GF-D8 (cell line): Measurements from ENCODE around the gene PPM1A.

Source experiments
- DNase-seq: peaks from one replicate; lab custom pipeline; 2025; lab: John Stamatoyannopoulos, UW

PPM1A gene

DNA sequence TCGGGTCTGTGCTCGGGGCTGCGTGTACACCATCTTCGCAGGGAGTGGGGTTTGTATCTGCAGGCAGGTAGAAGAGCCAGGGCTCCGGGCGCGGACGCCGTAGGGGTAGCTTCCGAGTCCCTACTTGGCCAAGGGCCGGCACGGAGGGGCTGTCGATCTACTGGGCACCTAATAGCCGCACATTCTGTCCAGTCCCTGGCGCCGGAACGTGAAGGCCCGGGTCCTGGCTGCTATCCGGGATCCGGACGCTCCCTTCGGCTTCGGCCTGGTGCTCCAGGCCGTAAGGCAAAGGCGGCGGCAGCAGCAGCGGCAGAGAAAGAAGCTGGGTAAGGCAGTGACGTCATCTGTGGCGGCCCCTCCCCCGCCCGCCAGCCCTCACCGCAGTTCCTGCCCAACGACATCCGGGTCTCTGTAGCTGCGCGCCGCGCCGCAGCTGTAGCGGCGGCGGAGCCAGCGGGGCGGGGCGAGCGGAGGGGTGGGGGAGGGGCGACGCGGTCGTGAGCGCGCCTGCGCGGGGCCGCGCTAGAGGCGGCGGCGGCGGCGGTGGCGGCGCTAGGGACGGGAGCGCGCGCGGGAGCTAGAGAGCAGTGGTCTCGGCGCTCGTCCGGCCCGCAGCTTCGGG is at the start of gene PPM1A:
PPM1A (plus strand) TSS at position 525 of the 622 bp plus-strand sequence. CDS start 33,483 bp downstream, outside the sequence.
- peak; percentile 82 for DNase-seq

DNA sequence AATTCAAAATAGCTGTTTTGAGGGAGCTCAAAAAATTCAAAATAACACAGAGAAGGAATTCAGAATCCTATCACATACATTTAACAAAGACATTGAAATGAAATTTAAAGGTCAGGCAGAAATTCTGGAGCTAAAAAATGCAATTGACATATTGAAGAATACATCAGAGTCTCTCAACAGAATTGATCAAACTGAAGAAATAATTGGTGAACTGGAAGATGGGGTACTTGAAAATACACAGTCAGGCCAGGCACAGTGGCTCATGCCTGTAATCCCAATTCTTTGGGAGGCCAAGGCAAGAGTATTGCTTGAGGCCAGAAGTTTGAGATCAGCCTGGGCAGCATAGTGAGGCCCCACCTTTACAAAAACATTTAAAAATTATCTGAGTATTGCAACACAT is 49.7 kb upstream of the PPM1A start:
- DNase-seq: no peak

DNA sequence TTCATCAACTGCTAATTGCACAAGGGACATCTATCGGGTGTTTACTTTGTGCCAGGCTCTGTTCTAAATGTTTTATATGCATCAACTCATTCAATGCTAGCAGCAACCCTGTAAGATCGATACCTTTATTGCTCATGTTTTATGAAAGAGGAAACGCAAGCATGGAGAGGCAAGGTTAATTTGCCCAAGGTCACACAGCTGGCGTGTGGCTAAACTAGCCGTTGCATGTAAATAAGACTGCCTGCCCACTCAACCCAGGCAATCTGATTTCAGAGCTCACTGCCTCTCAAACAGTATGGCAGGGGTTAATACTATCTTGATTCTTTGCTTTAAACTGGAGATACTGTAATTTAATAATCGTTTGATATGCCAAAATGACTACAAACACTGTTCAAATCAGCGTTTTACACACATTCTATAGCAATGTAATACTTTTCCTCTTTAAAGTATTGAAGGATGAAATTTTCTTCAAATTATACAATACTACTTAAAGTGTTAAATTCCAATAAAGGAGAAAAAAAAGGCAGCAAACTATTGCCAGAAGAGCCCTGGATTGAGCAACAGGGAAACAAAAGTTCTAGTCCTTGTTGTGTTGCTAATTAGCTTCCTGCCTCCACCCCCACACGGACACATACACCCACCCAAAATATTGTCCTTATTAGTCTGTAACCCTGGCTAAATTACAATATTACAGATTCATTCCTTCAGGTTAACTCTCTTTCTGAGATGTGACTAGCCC is 44.7 kb upstream of the PPM1A start:
- no peak for DNase-seq

DNA sequence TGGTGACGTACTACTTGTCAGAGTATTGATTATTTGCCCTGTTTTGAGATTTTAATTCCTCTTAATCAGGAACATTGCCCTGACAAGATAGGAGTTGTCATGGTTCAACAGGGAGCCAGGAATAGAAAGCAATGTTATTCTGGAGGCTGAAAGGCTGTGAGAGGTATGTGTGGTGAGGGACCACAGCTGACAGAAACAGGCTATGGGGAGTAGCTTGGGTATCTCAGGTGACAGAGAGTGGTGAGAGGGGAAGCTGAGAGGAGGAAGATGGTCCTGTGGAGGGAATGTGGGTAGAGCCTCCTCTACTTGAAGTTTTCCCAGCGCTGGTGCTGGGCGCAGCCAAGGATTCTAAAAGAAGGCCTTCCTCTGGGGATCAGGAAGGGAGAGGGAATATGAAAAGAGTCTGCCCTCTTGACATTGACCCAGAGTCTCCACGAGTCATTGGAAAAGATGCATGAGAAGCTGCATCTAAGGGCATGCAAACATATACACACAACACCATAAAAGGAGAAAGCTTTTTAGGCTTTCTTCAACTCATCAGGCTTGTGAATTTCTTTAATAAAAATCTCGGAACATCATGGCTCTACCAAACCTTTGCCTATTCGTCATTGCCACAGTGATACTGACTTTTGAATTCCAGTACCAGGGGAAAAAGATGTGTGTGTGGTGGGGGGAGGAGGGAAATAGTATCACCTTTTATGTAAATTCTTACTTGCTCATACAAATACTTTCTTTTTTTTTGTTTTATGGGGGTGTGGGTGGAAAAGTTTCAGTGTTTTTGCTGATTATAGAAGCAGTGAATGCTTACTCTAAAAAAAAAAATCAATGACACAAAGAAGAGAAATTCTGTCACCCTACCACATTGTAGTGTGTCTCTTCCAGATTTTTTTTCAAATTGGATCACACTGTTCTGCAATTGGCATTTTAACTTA is 43.9 kb upstream of the PPM1A start:
- DNase-seq: no peak

DNA sequence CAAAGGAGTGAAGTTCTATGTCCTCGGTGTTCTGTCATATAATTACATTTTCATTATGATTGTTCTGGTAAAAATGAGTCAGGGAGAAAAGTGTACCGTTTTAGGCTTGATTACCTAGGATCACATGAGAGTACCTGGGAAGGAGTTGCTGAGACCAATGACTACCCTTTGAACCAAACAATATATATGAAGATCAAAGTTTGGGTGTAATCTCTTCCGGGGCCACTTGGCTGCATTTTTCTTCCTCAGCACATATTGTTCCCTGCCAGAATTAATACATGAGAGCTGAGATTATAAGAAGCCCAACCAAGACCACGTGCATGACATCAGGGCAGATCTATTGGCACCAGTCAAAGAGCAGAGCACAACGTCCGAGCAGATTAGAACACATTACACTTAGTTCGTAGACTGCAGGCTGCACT is 42.8 kb upstream of the PPM1A start:
- DNase-seq: no peak

DNA sequence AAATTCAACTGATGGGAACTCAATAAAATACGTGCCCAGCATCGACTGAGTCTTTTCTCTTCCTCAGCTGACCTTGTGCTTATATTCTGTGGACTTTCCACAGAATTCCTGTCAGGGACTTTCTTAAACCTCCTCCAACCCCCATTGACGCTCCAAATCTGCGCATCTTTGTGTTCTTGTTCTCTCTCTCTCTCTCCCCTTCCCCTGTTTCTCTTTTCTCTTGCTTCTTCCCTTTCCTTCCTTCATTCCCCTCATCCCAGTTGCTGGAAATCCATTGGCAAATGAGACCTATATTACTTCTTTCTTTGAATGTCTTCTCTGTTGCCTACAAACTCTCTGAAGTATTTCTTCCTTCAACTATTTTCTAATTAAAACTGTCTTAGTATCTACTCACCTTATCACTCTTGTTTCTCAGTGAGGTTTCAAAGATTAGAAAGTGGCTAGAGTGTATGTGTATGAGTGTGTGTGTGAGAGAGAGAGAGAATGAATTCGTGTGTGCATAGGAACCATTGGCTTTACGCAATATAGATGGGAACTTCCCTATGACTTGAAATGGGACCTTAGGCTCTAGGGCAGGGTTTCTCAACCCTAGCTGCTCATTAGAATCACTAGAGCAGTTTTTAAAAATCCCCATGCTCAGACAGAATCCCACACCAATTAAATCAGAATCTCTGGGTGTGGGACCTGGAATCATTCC is 42.0 kb upstream of the PPM1A start:
- no peak for DNase-seq

DNA sequence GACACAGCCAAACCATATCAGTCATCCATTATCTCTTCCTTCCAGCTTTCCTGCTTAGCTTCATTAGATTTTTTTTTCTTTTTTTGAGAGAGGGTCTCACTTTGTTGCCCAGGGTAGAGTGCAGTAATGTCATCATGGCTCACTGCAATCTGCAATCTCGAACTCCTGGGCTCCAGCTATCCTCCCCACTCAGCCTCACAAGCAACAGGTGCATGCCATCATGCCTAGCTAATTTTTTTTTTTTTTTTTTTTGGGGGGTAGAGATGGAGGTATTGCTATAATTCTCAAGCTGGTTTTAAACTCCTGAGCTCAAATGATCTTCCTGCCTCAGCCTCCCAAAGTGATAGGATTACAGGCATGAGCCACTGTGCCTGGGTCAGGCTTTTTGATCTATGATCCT is 38.3 kb upstream of the PPM1A start:
- DNase-seq: no peak

DNA sequence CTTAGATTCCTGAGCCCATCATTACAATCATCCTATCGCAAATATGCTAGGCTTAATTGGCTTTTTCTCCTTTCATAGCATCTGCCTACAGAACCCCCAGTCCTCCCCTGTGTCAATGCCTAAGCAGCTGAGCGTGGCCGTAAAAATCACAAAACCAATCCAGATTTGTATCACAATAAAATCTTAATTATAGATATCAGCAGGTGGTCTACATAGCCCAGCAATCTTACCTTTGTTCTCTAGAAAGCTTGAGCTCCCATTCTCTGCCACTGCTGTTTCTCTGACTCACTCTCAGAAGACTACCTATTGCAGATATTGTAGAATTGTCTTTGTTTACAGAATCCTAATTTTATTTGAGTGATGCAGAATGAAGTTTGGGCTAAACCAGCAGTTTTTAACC is 37.9 kb upstream of the PPM1A start:
- no peak for DNase-seq

DNA sequence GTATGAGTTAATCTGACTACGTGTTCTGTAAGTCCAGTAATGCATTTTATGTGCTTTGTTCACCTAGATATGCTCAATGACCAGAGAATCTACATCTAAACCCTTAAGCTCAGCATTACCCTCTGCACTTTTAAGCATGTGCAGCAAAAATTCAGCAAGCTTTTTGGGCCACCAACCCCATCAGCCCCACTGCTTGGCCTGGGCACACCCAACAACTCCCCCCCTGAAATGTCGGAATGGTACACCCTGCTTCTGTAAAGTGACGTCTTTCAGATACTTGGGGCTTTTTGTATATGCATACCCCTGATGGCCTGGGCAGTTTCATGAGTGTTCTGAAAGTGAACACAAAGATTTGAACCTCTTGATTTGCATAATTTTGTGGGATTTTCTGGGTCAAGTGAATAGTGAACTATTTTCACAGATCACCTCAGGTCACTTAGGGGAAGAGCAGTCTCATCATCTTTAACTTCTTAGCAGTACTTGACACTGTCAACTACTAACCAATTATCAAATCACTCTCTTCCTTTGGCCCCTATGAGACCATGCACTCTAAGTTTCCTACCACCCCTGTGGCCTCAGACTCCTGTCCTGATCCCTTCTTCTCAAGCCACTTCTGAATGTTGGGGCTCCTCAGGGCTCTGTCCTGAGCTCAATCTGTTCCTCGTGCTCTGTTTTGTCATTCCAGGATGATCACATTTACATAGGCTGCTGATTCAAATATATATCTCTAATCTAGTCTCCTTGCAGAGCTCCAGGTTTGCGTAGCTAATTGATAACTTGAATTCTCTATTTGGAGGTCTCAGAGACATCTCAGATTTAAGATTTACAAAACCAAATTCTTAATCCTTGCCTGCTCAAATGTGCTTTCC is 36.3 kb upstream of the PPM1A start:
- DNase-seq: no peak

DNA sequence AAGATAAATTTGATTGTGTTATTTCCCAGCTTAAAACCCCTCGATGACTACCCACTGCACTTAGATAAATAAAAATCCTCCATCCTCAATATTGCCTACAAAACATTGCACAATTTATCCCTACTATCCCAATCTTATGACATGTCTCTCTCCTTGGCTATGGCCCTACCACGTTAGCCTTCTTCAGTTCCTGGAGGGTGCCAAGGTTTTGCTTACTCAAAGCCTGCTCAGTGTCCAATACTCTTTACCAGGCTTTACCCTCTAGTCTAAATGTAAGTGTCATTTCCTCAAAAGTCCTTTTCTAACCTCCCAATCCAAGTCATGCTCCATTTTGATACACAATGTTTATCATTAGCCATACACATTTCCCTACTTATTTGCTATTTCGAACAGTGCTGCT is 35.0 kb upstream of the PPM1A start:
- DNase-seq: no peak

DNA sequence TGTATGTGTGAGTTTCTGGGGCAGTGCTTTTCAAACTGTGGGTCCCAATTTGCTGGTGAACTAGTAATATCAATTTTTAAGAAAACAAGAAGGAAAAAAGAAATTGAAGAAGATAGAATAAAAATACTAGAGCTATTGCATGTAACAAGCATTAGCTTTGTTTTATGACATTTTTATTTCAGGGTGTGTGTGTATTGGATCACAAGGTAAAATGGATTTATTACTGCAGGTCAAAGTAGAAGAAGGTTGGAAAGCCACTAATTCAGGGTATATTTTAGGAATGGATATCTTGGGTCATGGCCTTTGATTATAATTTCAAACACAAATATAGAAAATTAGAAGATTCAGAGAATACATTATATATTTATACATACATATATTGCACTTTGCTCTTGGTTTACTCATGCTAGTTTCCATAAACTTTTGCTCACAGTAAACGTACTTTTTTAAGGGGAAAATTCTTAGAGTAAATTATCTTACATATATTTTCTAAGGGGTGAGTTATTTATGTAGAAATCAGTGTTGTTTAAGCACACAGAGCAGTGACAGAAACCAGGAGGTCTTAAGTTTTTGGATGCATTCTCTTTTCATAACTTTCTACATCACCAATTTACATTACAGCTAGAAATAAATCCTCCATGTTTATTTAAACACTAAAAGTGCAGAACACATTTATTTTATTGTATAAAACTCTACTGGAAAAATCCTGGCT is 34.5 kb upstream of the PPM1A start:
- DNase-seq: no peak

DNA sequence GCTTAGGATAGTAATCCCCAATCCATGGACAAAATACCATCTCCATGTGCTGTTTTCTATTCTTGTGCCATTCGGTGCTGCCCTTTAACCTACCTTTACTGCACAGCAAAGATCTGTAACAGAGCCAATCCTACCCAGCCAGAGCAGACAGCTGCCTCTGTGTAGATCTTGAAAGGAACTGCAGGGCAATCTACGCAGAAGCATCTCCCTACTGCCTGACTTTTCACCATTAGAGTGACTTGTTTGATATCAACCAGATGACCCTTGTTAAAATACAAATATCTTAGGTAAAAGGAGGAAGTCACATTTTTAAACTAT is 33.9 kb upstream of the PPM1A start:
- DNase-seq: no peak

DNA sequence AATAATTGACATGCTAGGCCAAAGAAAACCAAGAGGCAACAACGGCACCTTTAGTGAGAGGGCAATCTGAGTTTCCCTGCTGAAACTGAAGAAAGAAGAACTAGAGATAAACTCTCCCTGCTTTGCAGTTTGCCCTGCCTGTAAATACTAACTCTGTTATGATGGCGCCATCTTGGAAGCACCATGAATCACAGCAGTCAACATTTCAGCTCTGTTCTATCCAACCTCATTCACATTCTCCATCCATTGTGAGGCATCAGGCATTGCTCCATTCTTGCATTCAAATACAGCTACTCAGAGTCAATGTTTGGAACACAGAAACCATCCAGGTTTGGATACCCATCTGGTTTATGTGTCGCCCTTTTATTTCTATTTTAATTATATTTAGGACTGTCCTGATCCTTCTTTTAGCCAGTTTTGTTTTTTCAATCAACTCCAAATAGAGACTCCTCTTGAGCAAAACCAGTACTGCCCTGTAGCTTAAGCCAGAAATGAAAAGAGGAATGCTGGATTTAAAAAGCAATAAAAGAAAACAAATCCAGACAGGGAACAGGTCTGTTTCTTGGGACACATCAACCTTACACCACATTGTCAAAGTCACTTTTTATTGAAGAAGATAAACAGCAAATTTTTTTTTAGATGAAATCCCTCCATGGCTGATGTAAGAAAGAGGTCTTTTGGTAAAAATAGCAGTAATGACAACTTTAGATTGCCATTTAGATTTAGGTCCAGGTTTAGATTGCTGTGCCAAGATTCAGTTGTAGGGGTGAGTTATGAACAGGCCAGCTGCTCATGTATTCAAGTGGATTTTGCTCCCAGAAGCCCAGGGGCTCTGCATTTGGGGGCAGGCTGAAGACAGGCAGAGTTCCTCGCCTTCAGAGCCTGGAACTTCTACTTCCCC is 33.3 kb upstream of the PPM1A start:
- no peak for DNase-seq

DNA sequence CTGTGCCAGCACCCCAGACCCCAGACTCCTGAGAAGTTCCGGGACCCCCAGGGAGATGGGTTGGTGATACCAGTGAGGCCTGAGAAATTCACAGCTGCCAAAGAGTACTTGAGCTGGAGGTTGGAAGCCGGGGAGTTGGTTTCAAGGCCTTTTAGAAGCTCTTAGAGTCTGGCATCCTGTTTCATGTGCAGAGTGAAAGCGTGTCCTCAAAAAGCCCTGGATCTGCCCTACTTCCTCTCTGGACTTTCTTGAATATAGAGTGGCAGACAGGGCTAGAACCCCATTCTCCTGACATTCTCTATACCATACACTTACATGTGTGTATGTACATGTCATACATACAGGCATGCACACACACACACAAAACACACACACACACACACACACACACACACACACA is 31.3 kb upstream of the PPM1A start:
- no peak for DNase-seq

DNA sequence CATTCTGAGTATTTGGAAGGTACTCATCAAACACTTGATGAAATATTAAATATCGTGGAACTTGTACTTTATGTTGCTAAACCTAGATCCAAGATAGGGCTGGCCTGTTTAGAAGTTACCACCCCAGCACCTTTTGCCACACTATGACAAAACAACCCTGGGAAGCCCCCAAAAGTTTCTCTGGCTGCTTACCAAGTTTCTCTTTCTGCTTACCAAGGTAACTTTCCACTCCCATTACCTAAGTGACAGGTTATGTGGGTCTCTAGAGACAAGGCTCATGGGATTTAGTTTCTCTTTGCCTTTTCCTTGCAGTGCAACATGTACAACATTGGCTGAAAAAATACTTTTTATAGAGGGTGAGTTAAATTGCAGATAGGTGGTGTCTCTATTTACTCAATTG is 28.9 kb upstream of the PPM1A start:
- no peak for DNase-seq

DNA sequence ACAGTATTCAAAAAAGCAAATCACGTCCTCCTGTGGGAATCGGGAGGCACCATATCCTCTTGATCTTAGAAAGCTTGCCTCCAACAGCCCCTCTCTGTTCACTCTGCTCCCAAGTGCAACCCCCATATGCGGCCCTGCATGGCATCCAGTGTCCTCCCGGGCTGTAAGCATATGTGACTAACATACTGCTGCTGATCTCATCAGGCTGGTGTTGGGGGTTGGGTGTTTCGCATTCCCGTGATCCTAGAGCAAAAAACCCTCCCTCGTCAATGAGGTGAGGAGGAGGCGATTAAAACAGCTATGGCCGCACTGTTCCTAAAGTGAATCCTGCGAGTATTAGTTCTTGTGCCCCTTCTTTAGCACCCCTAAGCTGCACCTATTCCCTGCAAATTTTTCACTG is 28.1 kb upstream of the PPM1A start:
- no peak for DNase-seq

DNA sequence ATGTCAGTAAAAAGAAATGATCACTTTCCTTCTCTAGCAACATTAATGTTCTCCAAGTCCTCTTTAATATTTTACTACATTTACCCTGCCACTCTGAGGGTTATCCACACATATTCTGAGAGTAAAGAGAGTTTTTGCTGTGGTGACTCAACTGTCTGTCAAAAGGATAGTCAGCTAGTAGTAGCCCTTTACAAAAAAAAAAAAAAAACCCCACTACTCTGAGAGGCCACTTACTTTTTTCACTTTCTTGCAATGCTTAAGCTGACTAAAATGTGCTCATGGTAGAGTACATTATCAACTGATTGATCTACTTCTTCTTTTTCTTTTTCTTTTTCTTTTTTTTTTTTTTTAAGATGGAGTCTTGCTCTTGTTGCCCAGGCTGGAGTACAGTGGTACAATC is 27.6 kb upstream of the PPM1A start:
- no peak for DNase-seq

DNA sequence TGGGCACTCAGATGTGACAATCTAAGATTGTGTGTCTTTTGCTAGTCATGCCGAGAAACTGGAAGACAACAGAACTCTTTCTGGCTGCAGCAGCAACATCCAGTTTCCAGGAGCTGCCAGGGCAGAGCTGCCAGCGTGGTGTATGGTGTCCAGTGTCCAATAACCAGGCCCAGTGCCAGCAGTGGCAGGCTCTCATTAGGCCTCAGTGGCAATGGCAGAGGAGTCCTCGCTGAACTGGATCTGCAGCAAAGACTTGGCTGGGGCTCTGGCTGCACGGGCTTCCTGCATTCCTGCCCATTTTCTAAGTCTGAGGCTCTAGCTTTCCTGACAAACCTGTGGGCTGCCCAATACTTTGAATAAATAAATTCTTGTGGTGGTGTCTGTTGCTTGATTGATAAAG is 26.2 kb upstream of the PPM1A start:
- DNase-seq: no peak

DNA sequence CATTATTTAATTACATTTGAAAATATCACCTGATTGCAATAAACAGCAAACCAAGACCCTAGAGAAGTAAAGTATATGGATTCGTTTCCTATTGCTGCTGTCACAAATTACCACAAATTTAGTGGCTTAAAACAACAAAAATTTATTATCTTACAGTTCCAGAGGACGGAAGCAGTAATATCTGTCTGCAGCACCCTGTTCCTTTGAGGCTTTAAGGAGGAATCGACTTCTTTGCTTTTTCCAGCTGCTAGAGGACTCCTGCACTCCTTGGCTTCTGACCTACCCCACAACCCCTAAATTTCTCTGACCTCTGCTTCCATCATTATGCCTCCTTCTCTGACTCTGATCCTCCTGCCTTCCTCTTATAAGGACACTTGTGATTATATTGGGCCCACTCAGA is 23.8 kb upstream of the PPM1A start:
- no peak for DNase-seq

DNA sequence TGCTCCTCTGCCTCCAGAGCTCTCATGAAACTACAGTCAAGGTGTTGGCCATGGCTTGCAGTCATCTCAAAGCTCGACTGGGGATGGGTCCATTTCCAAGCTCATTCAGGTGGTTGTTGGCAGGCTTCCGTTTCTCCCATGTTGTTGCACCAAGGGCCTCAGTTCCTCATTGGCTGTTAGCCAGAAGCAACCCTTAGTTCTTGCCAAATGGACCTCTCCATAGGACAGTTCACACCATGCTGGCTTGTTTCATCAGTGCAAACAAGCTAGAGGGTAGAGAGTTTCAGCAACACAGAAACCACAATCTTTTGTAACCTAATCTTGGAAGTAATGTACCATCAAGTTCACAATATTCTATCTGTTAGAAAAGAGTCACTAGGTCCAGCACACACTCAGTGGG is 22.7 kb upstream of the PPM1A start:
- DNase-seq: peak; percentile 66
